LNCaP clone FGC (cell line): Measurements from ENCODE around the gene ADAM10.

Experiments
- DNase-seq: peaks from one replicate; pipeline ENCODE4 v3.0.0-alpha.2; 2011; ENCODE audit warnings: low read depth
- H3K4me3 ChIP-seq: 2 replicates; pipeline ENCODE4 v1.5.1; 2011; ENCODE audit warnings: mild to moderate bottlenecking, low read depth, low read length, control low read depth
- TF ChIP-seq, protein P1 (sequence below): IDR thresholded peaks from 2 replicates; pipeline ENCODE4 v1.5.1; 2012; ENCODE audit warnings: mild to moderate bottlenecking; ENCODE audit not compliant: control insufficient read depth, insufficient read depth; ENCODE audit errors: extremely low read depth

Gene ADAM10

DNA sequence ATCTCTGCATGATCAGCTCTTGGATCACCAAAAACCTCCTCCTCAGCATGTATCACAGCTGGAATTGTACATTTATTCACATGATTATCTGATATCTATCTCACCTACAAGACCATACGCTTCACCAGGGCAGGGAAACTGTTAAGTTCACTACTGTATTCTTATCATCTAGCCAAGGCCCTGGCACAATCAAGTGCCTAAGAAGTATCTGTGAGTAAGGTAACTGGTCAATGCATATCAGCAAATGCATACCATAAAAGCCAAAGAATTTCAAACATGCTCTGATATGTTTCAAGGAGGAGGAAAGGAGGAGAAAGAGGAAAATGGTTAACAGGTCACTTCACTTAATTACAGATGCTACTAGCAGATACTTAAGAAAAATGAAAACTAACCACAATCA is 159.3 kb downstream of the ADAM10 start:
- H3K4me3 ChIP-seq: no peak overlapping the region
- DNase-seq: no peak
- TF ChIP-seq, protein P1, sequence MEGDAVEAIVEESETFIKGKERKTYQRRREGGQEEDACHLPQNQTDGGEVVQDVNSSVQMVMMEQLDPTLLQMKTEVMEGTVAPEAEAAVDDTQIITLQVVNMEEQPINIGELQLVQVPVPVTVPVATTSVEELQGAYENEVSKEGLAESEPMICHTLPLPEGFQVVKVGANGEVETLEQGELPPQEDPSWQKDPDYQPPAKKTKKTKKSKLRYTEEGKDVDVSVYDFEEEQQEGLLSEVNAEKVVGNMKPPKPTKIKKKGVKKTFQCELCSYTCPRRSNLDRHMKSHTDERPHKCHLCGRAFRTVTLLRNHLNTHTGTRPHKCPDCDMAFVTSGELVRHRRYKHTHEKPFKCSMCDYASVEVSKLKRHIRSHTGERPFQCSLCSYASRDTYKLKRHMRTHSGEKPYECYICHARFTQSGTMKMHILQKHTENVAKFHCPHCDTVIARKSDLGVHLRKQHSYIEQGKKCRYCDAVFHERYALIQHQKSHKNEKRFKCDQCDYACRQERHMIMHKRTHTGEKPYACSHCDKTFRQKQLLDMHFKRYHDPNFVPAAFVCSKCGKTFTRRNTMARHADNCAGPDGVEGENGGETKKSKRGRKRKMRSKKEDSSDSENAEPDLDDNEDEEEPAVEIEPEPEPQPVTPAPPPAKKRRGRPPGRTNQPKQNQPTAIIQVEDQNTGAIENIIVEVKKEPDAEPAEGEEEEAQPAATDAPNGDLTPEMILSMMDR: no peak

GRCh38 chr15:58589047-58589446 is 160.5 kb downstream of the ADAM10 start:
- no peak overlapping the region for H3K4me3 ChIP-seq
- TF ChIP-seq, protein P1: no peak
- no peak for DNase-seq

DNA sequence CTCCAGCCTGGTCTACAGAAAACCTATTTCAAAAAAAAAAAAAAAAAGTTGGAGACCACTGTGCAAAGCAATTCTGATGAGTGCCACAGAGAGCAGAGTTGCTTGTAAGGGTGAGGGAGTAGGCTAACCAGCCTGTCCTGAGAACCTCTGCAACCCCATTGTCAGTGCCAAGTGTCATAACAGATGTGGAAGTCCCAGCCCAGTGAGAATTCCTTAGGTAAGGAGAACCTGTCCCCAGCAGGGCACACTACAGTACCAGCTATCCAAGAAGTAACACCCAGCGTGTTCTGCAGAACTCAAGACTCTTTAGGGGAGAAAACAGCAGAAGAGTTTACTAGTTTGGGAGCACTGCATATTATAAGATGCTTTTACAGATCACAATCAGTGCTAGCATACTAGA is 161.4 kb downstream of the ADAM10 start:
- DNase-seq: no peak
- TF ChIP-seq, protein P1: no peak
- no peak overlapping the region for H3K4me3 ChIP-seq

- no peak for DNase-seq
- TF ChIP-seq, protein P1: no peak
These were observed 162.0 kb downstream of the ADAM10 start for GRCh38 chr15:58587486-58587885.

GRCh38 chr15:58585693-58586443 is 163.6 kb downstream of the ADAM10 start:
- no peak for DNase-seq
- no peak overlapping the region for H3K4me3 ChIP-seq
- TF ChIP-seq, protein P1: no peak

More at GRCh38 chr15:58587486-58587885, 162.0 kb downstream of the ADAM10 start:
- H3K4me3 ChIP-seq: no peak overlapping the region

DNA sequence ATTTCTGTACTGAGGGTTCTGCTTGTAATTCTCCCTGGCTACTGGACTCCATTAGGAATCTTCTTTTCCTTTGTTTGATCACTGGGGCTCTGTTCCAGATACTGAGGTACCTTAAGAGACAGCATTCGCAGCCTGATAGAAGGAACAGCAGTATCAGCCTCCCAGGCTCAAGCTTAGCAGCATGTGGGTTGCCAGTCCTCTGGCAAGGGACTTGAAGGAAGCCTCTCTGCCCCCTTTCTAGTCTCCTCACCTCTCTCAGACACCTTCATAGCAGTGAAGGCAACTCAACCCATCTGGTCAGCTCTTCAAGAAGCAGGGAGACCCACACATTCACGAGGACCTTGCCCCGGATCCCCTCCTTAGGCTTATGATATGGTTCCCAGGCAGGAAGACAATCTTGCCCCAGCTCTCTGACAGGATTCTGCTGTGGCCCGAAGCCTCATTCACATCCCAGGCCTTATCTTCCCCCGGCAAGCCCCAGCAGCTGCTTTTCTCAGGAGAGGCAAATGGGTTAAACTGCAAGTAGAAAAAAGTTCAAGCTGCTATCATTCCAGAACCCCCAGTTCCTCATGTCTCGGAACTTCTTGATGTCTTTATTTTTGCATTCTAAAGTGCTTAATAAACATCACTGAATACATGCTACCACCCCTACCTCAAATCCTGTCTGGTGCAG is 164.6 kb downstream of the ADAM10 start:
- TF ChIP-seq, protein P1: no peak
- DNase-seq: no peak
- H3K4me3 ChIP-seq: no peak overlapping the region
